ENCODE results near the gene LOXL1.
A peak's percentile ranks its signal among the peaks of the same experiment; 100 is the strongest.

LOXL1 gene

DNA sequence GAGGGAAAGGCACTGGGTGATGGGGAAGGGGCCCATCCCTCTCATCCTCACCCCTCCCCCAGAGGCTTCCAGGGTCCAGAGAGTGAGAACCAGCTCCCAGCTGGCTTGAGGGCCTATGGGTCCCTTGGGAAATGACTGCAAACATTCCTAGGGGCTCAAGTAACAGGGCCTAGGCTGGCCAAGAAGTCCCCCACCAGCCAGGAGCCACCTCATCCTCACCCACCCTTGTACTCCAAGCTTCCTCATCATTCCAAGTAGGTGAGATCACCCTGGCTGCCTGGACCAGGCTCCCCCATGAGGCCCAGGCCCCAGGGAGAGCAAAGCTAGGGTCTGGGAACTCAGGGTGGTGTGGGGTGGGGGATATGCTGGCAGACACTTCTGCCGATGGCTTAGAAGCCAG is 14.8 kb downstream of the LOXL1 start:
- no peak for DNase-seq

- DNase-seq, result no peak
Measured at GRCh38 chr15:73941449-73941848, 15.2 kb downstream of the LOXL1 start.

- DNase-seq, result no peak
Measured at GRCh38 chr15:73941871-73942635, 15.8 kb downstream of the LOXL1 start.

GRCh38 chr15:73942751-73943270 is 16.5 kb downstream of the LOXL1 start:
- no peak for DNase-seq

- no peak for DNase-seq
Measured at GRCh38 chr15:73944161-73945129, 18.2 kb downstream of the LOXL1 start.

DNA sequence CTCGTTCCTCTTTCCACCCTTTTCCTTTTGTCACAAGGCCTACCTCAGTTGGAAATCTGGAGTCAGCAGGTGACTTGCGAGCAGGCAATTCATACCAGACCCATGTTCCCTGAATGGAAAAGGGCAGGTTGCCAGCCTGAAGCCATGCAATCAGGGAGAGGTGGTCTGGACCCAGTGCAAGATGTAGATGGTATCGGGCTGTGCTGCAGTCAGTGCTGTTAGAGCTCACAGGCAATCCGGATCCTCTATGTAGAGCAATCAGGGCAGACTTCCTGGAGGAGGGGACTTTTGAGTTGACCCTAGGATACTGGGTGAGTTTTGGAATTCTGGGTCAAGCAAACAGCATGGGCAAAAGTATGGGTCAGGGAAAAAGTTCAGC is 18.9 kb downstream of the LOXL1 start:
- no peak for DNase-seq

GRCh38 chr15:73946046-73946721 is 19.9 kb downstream of the LOXL1 start:
- no peak for DNase-seq

GRCh38 chr15:73946795-73947370 is 20.6 kb downstream of the LOXL1 start:
- DNase-seq, result no peak

DNA sequence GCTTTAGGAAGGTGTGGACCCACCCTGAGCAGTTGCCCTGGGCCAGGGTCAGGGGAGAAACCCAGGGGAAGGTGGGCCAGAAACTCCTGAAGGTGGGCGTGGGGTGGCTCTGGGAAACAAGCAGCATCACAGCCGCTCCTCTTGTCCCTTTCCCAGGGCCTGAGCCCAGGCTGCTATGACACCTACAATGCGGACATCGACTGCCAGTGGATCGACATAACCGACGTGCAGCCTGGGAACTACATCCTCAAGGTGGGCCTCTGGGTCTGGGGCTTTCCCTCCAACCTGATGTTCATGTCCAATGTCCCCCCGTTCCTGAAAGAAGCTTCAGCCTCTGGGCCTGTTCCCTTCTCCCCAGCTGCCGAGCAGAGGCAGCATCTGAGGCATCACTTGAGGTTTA is 21.4 kb downstream of the LOXL1 start:
- DNase-seq, result no peak

DNA sequence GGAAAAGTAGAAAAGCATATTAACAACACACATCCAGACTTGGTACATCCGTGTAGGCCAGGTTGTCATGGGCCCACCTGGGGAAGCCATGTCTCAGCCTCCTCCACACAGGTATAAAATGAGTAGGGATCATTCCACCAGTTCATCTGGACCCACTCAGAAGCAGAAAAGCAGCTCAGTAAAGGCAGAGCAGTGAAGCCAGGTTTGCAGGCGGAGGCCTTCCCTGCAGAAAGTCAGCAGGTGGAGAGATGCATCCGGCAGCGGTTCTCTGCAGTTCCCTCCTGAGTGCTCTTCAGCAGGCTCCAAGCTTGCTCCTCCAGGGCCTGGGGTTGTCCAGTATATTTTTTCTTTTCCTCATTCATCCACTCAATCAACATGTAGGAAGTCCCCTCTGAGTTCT is 22.1 kb downstream of the LOXL1 start:
- DNase-seq, result no peak

GRCh38 chr15:73948982-73949381 is 22.7 kb downstream of the LOXL1 start:
- no peak for DNase-seq

GRCh38 chr15:73949496-73949895 is 23.2 kb downstream of the LOXL1 start:
- DNase-seq, result no peak

GRCh38 chr15:73950479-73950830 is 24.2 kb downstream of the LOXL1 start:
- DNase-seq, result no peak

GRCh38 chr15:73950831-73951561 is 24.7 kb downstream of the LOXL1 start:
- DNase-seq, result peak; percentile 60

DNA sequence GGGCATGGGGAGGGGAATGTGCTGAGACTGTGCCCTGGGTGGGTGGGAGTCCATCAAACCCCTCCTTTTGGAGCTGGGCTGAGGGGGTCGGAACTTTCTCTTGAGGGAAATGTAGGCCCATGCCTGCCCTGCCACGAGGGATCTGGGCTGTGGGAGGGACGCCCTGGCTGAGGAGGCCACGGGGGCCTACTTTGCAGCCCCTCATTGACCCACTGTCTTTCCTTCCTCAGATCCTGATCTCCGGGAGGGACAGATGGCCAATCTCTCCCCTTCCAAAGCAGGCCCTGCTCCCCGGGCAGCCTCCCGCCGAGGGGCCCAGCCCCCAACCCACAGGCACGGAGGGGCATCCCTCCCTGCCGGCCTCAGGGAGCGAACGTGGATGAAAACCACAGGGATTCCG is 25.3 kb downstream of the LOXL1 start:
- DNase-seq, result no peak

DNA sequence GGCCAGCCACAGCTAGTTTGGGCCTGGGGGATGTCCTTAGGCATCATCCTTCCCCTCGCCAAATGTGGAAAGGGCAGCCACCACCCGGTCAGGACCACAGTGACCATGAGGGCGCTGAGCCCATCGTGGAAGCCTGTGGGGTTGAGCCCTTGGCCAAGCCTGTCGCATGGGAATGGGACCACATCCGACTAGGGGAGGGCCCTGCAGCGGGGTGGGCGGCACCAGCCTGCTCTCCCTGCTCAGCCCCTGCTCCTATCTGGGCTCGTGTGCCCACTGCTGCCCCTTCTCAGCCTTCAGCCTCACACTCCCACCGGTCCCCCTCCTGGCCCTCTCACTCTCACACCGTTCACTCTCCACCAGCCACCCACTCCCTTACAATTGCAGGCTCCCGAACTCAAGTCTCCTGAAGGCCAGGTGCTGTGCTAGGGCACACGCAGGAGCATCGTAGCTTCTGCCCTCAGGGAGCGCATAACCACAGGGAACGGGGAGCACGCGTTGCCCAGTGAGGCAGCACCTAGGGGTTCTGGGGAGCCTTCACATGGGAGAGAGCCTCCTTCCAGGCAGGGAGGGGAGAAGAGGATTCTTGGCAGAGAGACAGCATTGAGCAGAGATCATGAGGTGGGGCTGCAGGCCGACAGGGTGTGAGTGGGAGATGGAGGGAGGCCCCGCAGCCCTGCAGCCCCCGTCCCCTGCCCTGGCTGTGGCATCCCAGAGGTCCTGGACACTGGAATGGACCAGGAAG is 26.1 kb downstream of the LOXL1 start:
- no peak for DNase-seq

- DNase-seq, result no peak
Measured at GRCh38 chr15:73952913-73953750, 26.9 kb downstream of the LOXL1 start.

DNA sequence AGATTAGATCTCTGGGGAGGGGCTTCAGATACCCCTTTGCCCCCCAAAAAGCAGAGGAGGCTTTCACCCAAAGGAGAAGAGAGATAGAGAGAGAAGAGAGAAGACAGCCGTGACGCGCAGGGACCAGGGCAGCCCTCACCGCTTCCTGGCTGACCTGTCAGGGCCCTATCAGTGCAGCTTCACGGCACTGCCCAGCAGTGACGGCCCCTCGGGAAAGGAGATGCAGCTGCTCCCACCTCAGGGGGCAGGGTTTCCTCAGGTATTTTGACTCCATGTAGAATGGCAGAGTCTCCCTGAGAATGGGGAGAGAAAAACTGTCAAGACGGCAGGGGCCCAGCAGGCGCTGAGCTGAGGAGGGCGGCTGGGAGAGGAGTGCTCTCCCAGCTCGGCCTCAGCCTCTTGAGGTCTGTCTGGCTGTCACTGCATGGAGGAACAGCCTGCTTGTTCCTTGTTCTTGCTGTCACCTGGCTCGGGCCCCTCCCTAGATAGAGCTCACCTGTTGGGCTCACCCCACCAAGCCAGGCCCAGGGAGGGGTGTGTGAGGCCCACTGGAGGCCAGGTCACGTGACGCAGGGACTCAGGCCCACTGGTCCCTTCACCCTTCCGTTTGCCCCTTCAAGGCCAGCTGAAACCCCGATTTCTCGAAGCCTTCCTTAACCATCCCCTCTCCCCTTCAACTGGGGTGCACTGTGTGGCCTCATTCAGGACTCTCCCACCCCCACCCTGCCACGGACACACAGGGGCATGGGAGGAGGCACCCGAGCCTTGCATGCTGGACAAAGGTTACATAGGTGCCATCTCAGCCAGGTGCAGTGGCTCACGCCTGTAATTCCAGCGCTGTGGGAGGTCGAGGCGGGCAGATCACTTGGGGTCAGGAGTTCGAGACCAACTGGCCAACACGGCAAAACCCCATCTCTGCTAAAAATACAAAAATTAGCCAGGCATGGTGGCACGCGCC is 28.2 kb downstream of the LOXL1 start:
- DNase-seq, result no peak

DNA sequence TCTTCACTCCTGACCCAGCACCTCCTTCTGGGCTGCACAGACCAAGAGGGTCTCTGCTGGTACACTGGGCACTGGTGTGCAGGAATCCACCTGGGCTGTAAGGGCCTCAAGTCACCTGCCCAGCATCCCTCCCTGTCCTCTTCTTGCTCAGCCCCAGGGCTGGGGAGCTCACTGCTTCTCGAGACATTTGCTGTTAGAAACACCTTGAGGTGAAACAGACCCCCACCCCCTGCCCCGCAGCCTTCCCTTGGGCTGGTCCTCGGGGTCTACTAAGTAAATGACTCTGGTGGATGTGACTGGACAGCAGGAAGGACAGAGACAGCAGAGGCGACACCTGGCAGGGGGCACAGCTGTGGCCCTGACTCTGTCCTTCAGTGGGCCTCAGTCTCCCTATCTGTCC is 29.1 kb downstream of the LOXL1 start:
- DNase-seq, result no peak

Measured in NCI-H1105 treated with DMSO at 0.1 percent for 48 hours (cell line).